Uterus (tissue), 4 donors: Measurements from ENCODE around the gene ZFP82. TPM values are rescaled to one million over a fixed set of nuclear protein-coding genes. Genes with fewer than 3 reads are reported as not detected.

Source experiments
- DNase-seq, 2 donors: peaks; one replicate each; pipeline ENCODE4 v3.0.0-alpha.2; 2019 to 2020
- H3K27ac ChIP-seq, 2 donors: fragments of 200-600 bp; sonication (generic); 1 replicate in 1 of 2; 2 replicates in 1 of 2; pipeline ENCODE4 v1.5.1; 2016 to 2018
- H3K27me3 ChIP-seq, 2 donors: fragments of 200-600 bp; sonication (generic); one replicate each; pipeline ENCODE4 v1.5.1; 2018 to 2019; ENCODE audit warnings: control low read depth in 1 of 2
- H3K36me3 ChIP-seq, 2 donors: fragments of 200-600 bp; sonication (generic); one replicate each; pipeline ENCODE4 v1.5.1; 2019; ENCODE audit warnings: control low read depth in 1 of 2
- H3K4me1 ChIP-seq, 2 donors: fragments of 200-600 bp; sonication (generic); one replicate each; pipeline ENCODE4 v1.5.1; 2018 to 2019; ENCODE audit warnings: control low read depth in 1 of 2
- H3K4me3 ChIP-seq, 2 donors: fragments of 200-600 bp; sonication (generic); 1 replicate in 1 of 2; 2 replicates in 1 of 2; pipeline ENCODE4 v1.5.1; 2018 to 2019; ENCODE audit warnings: mild to moderate bottlenecking in 1 of 2
- H3K9me3 ChIP-seq, 2 donors: fragments of 200-600 bp; sonication (generic); one replicate each; pipeline ENCODE4 v1.5.1; 2019; ENCODE audit warnings: control low read depth in 1 of 2
- POLR2A ChIP-seq, 2 donors: fragments of 450-650 bp; IDR thresholded peaks; one replicate each; pipeline ENCODE4 v1.6.1; 2016; ENCODE audit warnings: antibody characterized with exemption in 2 of 2, mild to moderate bottlenecking in 1 of 2, moderate library complexity in 1 of 2
- intact Hi-C: fragments of 100-400 bp; cut with DNase I; formaldehyde crosslinking; loops from one replicate; pipeline ENCODE4 v1.15.1; 2023; ENCODE audit warnings: low total_unique reads
- total RNA-seq, 4 donors: library from RNA; depleted of rRNA in 3 of 4; stranded (reverse); fragments of >200 nt in 3 of 4; gene quantifications; one replicate each; pipeline versions ENCODE4 v1.1.0 to v1.2.4, GENCODE V29; 2014 to 2023
- TF ChIP-seq, protein P1 (sequence below), 4 experiments: fragments of 200-600 bp in 2 of 4; fragments of 450-650 bp in 2 of 4; sonication (generic) in 2 of 4; IDR thresholded peaks; one replicate each; pipeline ENCODE4 v1.5.1; 2016 to 2019; ENCODE audit warnings: antibody characterized with exemption in 4 of 4, mild to moderate bottlenecking in 2 of 4, moderate library complexity in 1 of 4
- donor health status: DM: yes; HTN: yes; CAD: no.

ZFP82 gene
- total RNA-seq, 4 donors from 2014 or later: 0.88 to 29.9 (median 8.3) TPM

DNA sequence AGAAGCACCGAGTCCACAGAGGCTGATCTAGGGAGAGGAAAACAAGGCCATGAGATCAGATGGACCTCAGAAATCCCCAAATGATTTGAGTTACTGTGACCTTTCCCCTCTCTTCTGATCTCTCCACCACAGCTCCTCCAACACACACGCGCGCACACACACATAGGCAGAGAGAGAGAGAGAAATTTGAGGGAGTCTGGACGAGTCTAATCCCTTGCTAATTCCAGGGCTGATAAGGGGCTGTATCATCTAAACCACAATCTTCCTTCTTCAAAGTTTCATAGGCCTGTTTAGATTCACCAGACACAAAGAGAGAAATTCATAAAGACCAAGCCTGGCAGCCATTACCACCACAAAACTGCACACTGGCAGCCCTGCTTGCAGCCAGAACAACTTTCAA is 8.6 kb downstream of the ZFP82 start:
- Histone ChIP-seq H3K36me3 (no peaks in the 10 kb centered on the region), H3K9me3 (no peaks in the 10 kb centered on the region)
- no peak for DNase-seq

GRCh38 chr19:36408101-36408500 is 10.3 kb downstream of the ZFP82 start:
- Histone ChIP-seq H3K27ac (no peak overlapping the region), H3K36me3 (no peaks in the 10 kb centered on the region), H3K4me1 (no peaks in the 10 kb centered on the region), H3K9me3 (no peaks in the 10 kb centered on the region), H3K27me3 (no peaks in the 10 kb centered on the region), H3K4me3 (no peak overlapping the region)
- intact Hi-C loops: no loop called here
- TF ChIP-seq, protein P1, sequence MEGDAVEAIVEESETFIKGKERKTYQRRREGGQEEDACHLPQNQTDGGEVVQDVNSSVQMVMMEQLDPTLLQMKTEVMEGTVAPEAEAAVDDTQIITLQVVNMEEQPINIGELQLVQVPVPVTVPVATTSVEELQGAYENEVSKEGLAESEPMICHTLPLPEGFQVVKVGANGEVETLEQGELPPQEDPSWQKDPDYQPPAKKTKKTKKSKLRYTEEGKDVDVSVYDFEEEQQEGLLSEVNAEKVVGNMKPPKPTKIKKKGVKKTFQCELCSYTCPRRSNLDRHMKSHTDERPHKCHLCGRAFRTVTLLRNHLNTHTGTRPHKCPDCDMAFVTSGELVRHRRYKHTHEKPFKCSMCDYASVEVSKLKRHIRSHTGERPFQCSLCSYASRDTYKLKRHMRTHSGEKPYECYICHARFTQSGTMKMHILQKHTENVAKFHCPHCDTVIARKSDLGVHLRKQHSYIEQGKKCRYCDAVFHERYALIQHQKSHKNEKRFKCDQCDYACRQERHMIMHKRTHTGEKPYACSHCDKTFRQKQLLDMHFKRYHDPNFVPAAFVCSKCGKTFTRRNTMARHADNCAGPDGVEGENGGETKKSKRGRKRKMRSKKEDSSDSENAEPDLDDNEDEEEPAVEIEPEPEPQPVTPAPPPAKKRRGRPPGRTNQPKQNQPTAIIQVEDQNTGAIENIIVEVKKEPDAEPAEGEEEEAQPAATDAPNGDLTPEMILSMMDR (IDR thresholded peaks at IDR 0.05): no peak
- no peak for TF ChIP-seq POLR2A (IDR thresholded peaks at IDR 0.05)
- no peak for DNase-seq

More for the DNA sequence above, 8.6 kb downstream of the ZFP82 start:
- Histone ChIP-seq H3K4me1 (no peaks in the 10 kb centered on the region), H3K27ac (no peak overlapping the region), H3K4me3 (no peak overlapping the region), H3K27me3 (no peaks in the 10 kb centered on the region)
- intact Hi-C loops: no loop called here
- TF ChIP-seq POLR2A (IDR thresholded peaks at IDR 0.05): no peak
- TF ChIP-seq, protein P1 (IDR thresholded peaks at IDR 0.05): no peak

DNA sequence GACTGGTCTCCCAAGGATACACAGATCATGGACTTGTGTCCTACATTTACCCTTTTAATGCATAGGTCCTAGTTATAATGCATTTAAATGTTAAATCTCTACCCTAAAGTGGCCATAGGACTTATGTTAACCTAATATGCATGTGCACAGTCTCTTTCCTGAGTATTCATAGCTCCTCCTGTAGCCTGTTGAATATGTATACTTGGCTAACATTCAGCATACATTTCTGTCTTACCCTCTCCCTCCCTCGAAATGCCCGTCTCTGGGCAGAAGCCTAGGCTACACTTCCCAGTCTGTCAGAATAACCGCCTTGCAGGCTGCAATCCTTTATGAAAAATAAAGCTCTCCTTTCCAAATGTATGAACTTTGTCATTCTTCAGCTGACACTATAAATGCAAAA is 13.9 kb downstream of the ZFP82 start:
- Histone ChIP-seq H3K9me3 (no peaks in the 10 kb centered on the region), H3K27me3 (no peaks in the 10 kb centered on the region), H3K4me3 (no peak overlapping the region), H3K27ac (no peak overlapping the region), H3K4me1 (no peaks in the 10 kb centered on the region), H3K36me3 (peaks cover 0 to 3% of the 10 kb centered on the region in 2 donors)
- DNase-seq: no peak
- intact Hi-C loops: no loop called here
- TF ChIP-seq POLR2A (IDR thresholded peaks at IDR 0.05): no peak
- TF ChIP-seq, protein P1 (IDR thresholded peaks at IDR 0.05): no peak

GRCh38 chr19:36401475-36401874 is 17.0 kb downstream of the ZFP82 start:
- Histone ChIP-seq H3K9me3 (peaks cover 0 to 13% of the 10 kb centered on the region in 2 donors), H3K36me3 (peaks cover 0 to 3% of the 10 kb centered on the region in 2 donors), H3K27me3 (no peaks in the 10 kb centered on the region), H3K27ac (no peak overlapping the region), H3K4me1 (no peaks in the 10 kb centered on the region), H3K4me3 (no peak overlapping the region)
- intact Hi-C loops: no loop called here
- TF ChIP-seq POLR2A (IDR thresholded peaks at IDR 0.05): no peak
- TF ChIP-seq, protein P1 (IDR thresholded peaks at IDR 0.05): no peak
- DNase-seq: no peak

GRCh38 chr19:36398571-36398970 is 19.9 kb downstream of the ZFP82 start:
- no peak for DNase-seq
- intact Hi-C loops: no loop called here
- no peak overlapping the region for H3K27ac ChIP-seq
- H3K4me3 ChIP-seq: no peak overlapping the region
- peaks cover 0 to 32% of the 10 kb centered on the region in 2 donors for H3K9me3 ChIP-seq
- H3K27me3 ChIP-seq: no peaks in the 10 kb centered on the region
- no peaks in the 10 kb centered on the region for H3K4me1 ChIP-seq
- TF ChIP-seq, protein P1 (IDR thresholded peaks at IDR 0.05): no peak
- TF ChIP-seq POLR2A (IDR thresholded peaks at IDR 0.05): no peak
- H3K36me3 ChIP-seq: peaks cover 0 to 3% of the 10 kb centered on the region in 2 donors
